PC-9 (cell line): ENCODE measurements around the gene SGCD. TPM values are rescaled to one million over a fixed set of nuclear protein-coding genes. Genes with fewer than 3 reads are reported as not detected.

Experiments used
- BruUV-seq: library from RNA; stranded (reverse); fragments of 400-500 nt; replicated peaks from 2 replicates; lab custom pipeline; 2021; lab: Mats Ljungman, UMichigan
- CTCF ChIA-PET: fragments of 300-600 bp; sonication (Branson Sonifier 250); formaldehyde crosslinking; loops from one replicate; lab custom pipeline; 2022; ENCODE audit warnings: antibody characterized with exemption; lab: Charles Lee
- POLR2A ChIA-PET: fragments of 300-600 bp; sonication (Branson Sonifier 250); formaldehyde crosslinking; loops from one replicate; lab custom pipeline; 2022; ENCODE audit warnings: antibody characterized with exemption; ENCODE audit not compliant: unreplicated experiment; lab: Charles Lee
- DNase-seq, 2 experiments: peaks; one replicate each; pipeline versions ENCODE4 v3.0.0 to v3.0.0-alpha.2; 2015 to 2022; ENCODE audit warnings: mixed read lengths in 1 of 2
- H2AFZ ChIP-seq: fragments of 200-600 bp; sonication (generic); 2 replicates; pipeline ENCODE4 v1.8.1; 2017; ENCODE audit warnings: antibody characterized with exemption
- H3F3A ChIP-seq: fragments of 200-600 bp; sonication (generic); 2 replicates; pipeline ENCODE4 v1.8.1; 2017; ENCODE audit warnings: antibody characterized with exemption, mild to moderate bottlenecking, low read depth; ENCODE audit not compliant: insufficient read depth
- H3K27ac ChIP-seq: fragments of 200-600 bp; sonication (generic); 2 replicates; pipeline ENCODE4 v1.6.1; 2016; ENCODE audit warnings: mixed run types
- H3K27me3 ChIP-seq: fragments of 200-600 bp; sonication (generic); 2 replicates; pipeline ENCODE4 v1.6.1; 2016; ENCODE audit warnings: low read depth, mixed run types; ENCODE audit not compliant: insufficient read depth
- H3K36me3 ChIP-seq: fragments of 200-600 bp; sonication (generic); 2 replicates; pipeline ENCODE4 v1.6.1; 2016; ENCODE audit warnings: low read depth, mixed run types
- H3K4me1 ChIP-seq: fragments of 200-600 bp; sonication (generic); replicated peaks from 2 replicates; pipeline ENCODE4 v1.6.1; 2016; ENCODE audit warnings: mixed run types; ENCODE audit not compliant: insufficient read depth
- H3K4me2 ChIP-seq: fragments of 200-600 bp; sonication (generic); 2 replicates; pipeline ENCODE4 v1.6.1; 2017; ENCODE audit warnings: mixed run types
- H3K4me3 ChIP-seq: fragments of 200-600 bp; sonication (generic); 2 replicates; pipeline ENCODE4 v1.6.1; 2016; ENCODE audit warnings: mixed run types
- H3K79me2 ChIP-seq: fragments of 200-600 bp; sonication (generic); 2 replicates; pipeline ENCODE4 v1.6.1; 2017; ENCODE audit warnings: low read depth, mixed run types
- H3K9me2 ChIP-seq: fragments of 200-600 bp; sonication (generic); 2 replicates; pipeline ENCODE4 v1.8.1; 2017; ENCODE audit warnings: mild to moderate bottlenecking; ENCODE audit not compliant: insufficient read depth
- H3K9me3 ChIP-seq: fragments of 200-600 bp; sonication (generic); 2 replicates; pipeline ENCODE4 v1.8.1; 2016; ENCODE audit warnings: low read depth; ENCODE audit not compliant: insufficient read depth
- H4K20me1 ChIP-seq: fragments of 200-600 bp; sonication (generic); 2 replicates; pipeline ENCODE4 v1.8.1; 2017; ENCODE audit not compliant: insufficient read depth
- EZH2 ChIP-seq: fragments of 200-600 bp; sonication (generic); IDR thresholded peaks from 2 replicates; pipeline ENCODE4 v1.8.0; 2017; ENCODE audit warnings: antibody characterized with exemption, low read depth
- intact Hi-C: fragments of 100-400 bp; cut with micrococcal nuclease; formaldehyde crosslinking; loops from one replicate; pipeline ENCODE4 v1.10.0; 2022; ENCODE audit not compliant: unreplicated experiment
- total RNA-seq: library from RNA; stranded (reverse); gene quantifications from 2 replicates; pipeline ENCODE4 v1.2.3, GENCODE V29; 2021
- TF ChIP-seq, protein P1 (sequence below): fragments of 200-600 bp; sonication (generic); conservative IDR thresholded peaks from 2 replicates; pipeline ENCODE4 v1.6.1; 2017; ENCODE audit warnings: mixed run types, antibody characterized with exemption, mild to moderate bottlenecking, moderate library complexity

SGCD gene
- total RNA-seq, 1 experiment from 2014 or later: not detected

DNA sequence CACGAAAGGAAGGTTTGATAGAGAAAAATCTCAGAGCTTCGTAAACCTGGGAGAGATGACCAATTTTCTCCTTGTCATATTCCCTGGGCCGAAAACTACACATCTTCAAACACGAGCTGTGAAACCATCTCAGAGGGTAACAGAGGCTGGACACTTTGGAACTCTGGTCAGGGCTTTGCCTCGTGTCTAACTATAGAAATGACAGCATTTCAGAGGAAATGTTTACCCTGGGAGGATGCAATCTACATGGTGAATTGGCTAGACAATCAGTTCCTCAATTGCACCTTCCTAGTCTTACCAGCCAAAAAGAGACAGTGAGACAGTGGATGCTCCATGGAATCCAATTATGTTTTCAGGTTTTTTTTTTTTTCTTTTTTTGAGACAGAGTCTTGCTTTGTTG, 414.6 kb downstream of the SGCD start:
- POLR2A ChIA-PET: no interaction called here
- CTCF ChIA-PET: no interaction called here
- H3K27ac ChIP-seq: no peak overlapping the region
- no peak overlapping the region for H3K4me2 ChIP-seq
- H3K36me3 ChIP-seq: no peaks in the 10 kb centered on the region
- no peaks in the 10 kb centered on the region for H3K27me3 ChIP-seq
- H3K79me2 ChIP-seq: no peaks in the 10 kb centered on the region
- H3K4me1 ChIP-seq: no peaks in the 10 kb centered on the region
- H3K9me2 ChIP-seq: no peaks in the 10 kb centered on the region
- TF ChIP-seq, protein P1, sequence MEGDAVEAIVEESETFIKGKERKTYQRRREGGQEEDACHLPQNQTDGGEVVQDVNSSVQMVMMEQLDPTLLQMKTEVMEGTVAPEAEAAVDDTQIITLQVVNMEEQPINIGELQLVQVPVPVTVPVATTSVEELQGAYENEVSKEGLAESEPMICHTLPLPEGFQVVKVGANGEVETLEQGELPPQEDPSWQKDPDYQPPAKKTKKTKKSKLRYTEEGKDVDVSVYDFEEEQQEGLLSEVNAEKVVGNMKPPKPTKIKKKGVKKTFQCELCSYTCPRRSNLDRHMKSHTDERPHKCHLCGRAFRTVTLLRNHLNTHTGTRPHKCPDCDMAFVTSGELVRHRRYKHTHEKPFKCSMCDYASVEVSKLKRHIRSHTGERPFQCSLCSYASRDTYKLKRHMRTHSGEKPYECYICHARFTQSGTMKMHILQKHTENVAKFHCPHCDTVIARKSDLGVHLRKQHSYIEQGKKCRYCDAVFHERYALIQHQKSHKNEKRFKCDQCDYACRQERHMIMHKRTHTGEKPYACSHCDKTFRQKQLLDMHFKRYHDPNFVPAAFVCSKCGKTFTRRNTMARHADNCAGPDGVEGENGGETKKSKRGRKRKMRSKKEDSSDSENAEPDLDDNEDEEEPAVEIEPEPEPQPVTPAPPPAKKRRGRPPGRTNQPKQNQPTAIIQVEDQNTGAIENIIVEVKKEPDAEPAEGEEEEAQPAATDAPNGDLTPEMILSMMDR: no peak
- TF ChIP-seq EZH2: no peak
- H3K4me3 ChIP-seq: no peak overlapping the region
- no peak overlapping the region for H2AFZ ChIP-seq
- no peaks in the 10 kb centered on the region for H4K20me1 ChIP-seq
- intact Hi-C loops: no loop called here
- no peaks in the 10 kb centered on the region for H3F3A ChIP-seq
- H3K9me3 ChIP-seq: no peaks in the 10 kb centered on the region
- no peak for DNase-seq
- no TSS peak for BruUV-seq

DNA sequence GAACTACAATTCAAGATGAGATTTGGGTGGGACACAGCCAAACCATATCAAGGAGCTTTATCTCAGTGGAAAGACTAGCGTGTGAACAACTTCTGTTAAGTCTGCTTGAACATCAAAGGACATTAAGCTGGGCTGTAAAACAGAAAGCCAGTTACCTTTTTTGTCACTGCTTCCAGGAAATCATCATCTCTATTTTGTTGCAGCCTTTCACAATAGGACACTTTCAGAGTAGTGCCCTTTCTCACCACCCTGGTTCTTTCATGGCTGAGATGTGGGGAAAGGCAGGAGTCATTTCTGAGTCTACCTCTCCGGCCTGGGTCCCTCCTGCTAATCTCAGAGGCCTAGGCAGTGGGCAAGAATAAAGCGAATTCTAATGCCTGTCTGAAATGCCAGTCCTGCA, 426.9 kb downstream of the SGCD start:
- Histone ChIP-seq H3K4me2 (no peak overlapping the region), H4K20me1 (no peaks in the 10 kb centered on the region), H3K9me2 (no peaks in the 10 kb centered on the region; the same call in 1 of the 2 replicates), H3K27ac (no peak overlapping the region), H3K27me3 (no peaks in the 10 kb centered on the region), H3K4me3 (no peak overlapping the region), H3K36me3 (no peaks in the 10 kb centered on the region), H3K4me1 (no peaks in the 10 kb centered on the region), H3F3A (no peaks in the 10 kb centered on the region), H2AFZ (no peak overlapping the region), H3K79me2 (no peaks in the 10 kb centered on the region), H3K9me3 (no peaks in the 10 kb centered on the region)
- ChIA-PET CTCF (no interaction called here), POLR2A (no interaction called here)
- TF ChIP-seq, protein P1: no peak
- TF ChIP-seq EZH2: no peak
- no peak for DNase-seq
- BruUV-seq: no TSS peak
- intact Hi-C loops: no loop called here

DNA sequence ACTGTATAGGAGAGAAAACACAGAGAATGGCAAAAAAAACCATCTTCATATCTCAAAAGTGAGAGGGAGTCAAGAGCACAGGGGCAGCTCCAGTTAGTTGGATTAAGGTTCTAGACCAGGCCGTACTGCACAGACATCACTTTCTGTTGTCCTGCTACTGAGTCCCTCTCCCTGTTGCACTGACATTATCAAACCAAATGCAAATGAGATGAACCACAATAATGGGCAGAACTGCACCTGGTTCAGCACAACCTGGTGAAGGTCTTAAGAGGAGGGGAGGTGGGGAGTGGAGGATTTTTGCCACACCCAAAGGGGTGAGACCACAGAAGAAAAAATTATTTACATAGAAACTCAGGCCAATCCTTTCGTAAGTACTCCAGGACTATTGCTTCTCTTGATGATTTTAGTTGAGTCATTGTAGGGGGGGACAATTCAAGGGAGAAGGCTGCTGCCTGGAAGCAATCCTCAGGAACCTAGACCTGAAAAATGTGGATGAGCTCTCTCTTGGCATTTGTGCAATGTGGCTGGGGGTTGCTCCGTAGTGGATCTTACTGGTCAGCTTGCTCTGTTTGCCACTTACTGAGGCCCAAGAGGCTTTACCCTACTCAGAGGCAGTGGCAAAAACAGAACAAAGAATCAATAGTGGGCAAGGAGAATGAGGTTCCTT, 428.6 kb downstream of the SGCD start:
- Histone ChIP-seq H4K20me1 (no peaks in the 10 kb centered on the region), H3F3A (no peaks in the 10 kb centered on the region), H3K4me3 (no peak overlapping the region), H3K27me3 (no peaks in the 10 kb centered on the region), H3K4me1 (no peaks in the 10 kb centered on the region), H3K9me2 (no peaks in the 10 kb centered on the region; the same call in 1 of the 2 replicates), H3K4me2 (no peak overlapping the region), H3K79me2 (no peaks in the 10 kb centered on the region), H3K27ac (no peak overlapping the region), H3K9me3 (no peaks in the 10 kb centered on the region), H3K36me3 (no peaks in the 10 kb centered on the region), H2AFZ (no peak overlapping the region)
- intact Hi-C loops: no loop called here
- no peak for DNase-seq
- no TSS peak for BruUV-seq
- POLR2A ChIA-PET: no interaction called here
- TF ChIP-seq, protein P1: no peak
- no peak for TF ChIP-seq EZH2
- CTCF ChIA-PET: no interaction called here
